BE2C (cell line): Measurements from ENCODE around the gene FZR1.

Experiments
- DNase-seq: peaks from one replicate; pipeline ENCODE4 v3.0.0-alpha.2; 2020
- H3K27me3 ChIP-seq: fragments of 250-450 bp; sonication (Bioruptor Pico); 2 replicates; pipeline ENCODE4 v1.5.1; 2020; ENCODE audit warnings: mild to moderate bottlenecking
- H3K36me3 ChIP-seq: fragments of 250-450 bp; sonication (Bioruptor Pico); 2 replicates; pipeline ENCODE4 v1.5.1; 2020; ENCODE audit warnings: mild to moderate bottlenecking
- H3K4me1 ChIP-seq: fragments of 250-450 bp; sonication (Bioruptor Pico); 2 replicates; pipeline ENCODE4 v1.5.1; 2020
- H3K4me3 ChIP-seq: 2 replicates; pipeline ENCODE4 v1.5.1; 2011; ENCODE audit warnings: low read depth, low read length
- H3K9me3 ChIP-seq: fragments of 250-450 bp; sonication (Bioruptor Pico); 2 replicates; pipeline ENCODE4 v1.5.1; 2020
- TF ChIP-seq, protein P1 (sequence below): IDR thresholded peaks from 2 replicates; pipeline ENCODE4 v1.5.1; 2012; ENCODE audit warnings: mild to moderate bottlenecking, low read depth, low read length

The FZR1 gene

DNA sequence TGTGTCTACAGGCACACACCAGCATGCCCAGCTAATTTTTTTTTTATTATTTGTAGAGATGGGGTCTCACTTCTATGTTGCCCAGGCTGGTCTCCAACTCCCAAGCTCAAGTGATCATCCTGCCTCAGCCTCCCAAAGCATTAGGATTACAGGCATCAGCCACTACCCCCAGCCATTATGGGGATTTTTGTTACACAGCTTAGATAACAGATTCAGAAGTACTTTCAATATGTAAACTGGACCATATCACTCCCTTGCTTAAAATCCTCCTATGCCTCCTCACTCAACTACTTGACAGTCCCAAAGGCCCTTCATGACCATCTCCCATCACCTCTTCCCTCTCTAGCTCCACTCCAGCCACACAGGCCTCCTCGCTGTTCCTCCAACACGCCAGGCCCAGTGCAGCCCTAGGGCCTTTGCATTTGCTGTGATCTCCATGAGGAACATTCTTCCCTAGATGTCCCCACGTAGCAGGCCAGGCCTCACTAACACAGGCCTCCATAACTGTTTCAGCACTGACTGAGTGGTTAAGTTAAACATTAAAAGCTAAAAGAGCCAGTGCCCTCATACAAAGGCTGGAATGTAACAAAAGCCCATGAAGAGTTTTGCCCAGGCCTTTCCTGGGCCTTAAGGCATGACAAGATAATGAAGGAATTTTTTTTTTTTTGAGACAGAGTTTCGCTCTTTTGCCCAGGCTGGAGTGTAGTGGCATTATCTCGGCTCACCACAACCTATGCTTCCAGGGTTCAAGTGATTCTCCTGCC, 8.2 kb upstream of the FZR1 start:
- Histone ChIP-seq H3K36me3 (peaks cover 36% of the 10 kb centered on the region), H3K4me1 (no peaks in the 10 kb centered on the region; the same call in 1 of the 2 replicates)

DNA sequence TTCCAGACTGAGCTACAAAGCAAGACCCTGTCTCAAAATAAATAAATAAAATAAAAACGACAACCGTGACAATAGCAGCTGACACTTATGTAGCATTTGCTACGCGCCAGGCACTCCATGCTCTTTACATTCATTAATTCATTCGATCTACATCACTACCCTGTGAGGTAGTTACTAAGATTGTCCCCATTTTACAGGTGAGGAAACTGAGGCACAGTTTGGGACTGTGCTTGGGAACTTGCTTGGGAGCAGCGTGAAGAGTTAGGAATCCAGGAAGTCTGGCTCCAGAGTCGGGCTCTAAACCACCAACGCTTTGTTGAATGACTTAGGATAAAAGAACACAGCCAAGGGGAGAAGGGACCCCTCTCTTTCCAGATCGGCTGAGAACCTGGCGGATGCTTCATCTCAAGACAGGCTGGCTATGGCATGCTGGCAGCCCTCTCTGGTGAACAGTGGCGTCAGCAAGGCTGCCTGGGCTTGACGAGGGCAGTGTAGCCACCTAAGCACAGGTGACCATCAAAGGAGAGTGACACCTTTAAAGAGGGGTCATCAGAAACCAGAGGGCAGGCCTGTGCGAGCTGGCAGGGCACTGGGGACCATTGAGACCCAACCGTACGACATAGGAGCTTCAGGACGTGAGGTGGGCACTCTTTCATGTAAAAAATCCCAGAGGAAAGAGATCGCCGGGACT, 6.2 kb upstream of the FZR1 start:
- TF ChIP-seq, protein P1, sequence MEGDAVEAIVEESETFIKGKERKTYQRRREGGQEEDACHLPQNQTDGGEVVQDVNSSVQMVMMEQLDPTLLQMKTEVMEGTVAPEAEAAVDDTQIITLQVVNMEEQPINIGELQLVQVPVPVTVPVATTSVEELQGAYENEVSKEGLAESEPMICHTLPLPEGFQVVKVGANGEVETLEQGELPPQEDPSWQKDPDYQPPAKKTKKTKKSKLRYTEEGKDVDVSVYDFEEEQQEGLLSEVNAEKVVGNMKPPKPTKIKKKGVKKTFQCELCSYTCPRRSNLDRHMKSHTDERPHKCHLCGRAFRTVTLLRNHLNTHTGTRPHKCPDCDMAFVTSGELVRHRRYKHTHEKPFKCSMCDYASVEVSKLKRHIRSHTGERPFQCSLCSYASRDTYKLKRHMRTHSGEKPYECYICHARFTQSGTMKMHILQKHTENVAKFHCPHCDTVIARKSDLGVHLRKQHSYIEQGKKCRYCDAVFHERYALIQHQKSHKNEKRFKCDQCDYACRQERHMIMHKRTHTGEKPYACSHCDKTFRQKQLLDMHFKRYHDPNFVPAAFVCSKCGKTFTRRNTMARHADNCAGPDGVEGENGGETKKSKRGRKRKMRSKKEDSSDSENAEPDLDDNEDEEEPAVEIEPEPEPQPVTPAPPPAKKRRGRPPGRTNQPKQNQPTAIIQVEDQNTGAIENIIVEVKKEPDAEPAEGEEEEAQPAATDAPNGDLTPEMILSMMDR: no peak
- no peak for DNase-seq
- no peaks in the 10 kb centered on the region for H3K9me3 ChIP-seq
- H3K4me1 ChIP-seq: no peaks in the 10 kb centered on the region; the same call in none of the 2 replicates
- peak overlapping the region; percentile 100 for H3K4me3 ChIP-seq
- H3K36me3 ChIP-seq: peaks cover 24% of the 10 kb centered on the region
- H3K27me3 ChIP-seq: no peaks in the 10 kb centered on the region

More for the DNA sequence above, 8.2 kb upstream of the FZR1 start:
- Histone ChIP-seq H3K27me3 (no peaks in the 10 kb centered on the region), H3K4me3 (no peak overlapping the region), H3K9me3 (no peaks in the 10 kb centered on the region)
- TF ChIP-seq, protein P1: no peak
- no peak for DNase-seq

DNA sequence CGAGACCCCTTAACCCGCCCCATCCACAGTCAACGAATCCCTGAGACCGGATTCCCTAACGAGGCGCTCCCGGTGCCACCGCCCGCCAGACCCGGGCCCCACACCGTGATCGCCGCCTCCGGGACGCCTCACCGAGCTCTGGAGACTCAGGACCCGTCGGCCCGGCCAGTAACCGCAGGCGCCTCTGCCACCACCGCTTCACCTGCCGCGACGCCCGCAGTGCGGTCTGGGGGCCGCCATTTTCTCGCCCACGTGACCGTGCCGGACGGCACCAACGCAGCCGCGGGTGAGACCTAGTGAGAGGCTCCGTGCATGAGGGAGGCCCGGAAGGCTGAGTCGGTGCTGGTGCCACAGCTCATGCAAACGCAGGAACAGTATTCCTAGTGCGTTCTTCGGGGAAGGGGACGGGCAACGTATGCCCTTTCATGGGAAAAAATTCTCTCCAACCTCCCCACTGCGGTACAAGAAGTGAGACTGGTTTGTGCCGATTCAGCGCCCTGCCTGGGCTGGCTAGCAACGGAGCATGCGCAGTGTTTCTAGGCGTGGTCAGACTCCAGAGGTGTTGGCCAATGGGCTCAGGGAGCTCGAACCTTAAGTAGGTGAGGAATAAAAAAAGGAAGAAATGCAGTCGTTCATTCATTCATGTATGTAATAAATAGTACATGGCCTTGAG, 5.5 kb upstream of the FZR1 start, which contains the start of gene DOHH:
DOHH (minus strand) TSS at position 246 of the 673 bp plus-strand sequence. CDS start 3,860 bp downstream, outside the sequence.
- TF ChIP-seq, protein P1: no peak
- no peaks in the 10 kb centered on the region for H3K9me3 ChIP-seq
- H3K27me3 ChIP-seq: no peaks in the 10 kb centered on the region
- DNase-seq: peak; percentile 95
- H3K36me3 ChIP-seq: peaks cover 18% of the 10 kb centered on the region
- H3K4me3 ChIP-seq: peak within 1 kb of the TSS; percentile 100
- no peaks in the 10 kb centered on the region; the same call in none of the 2 replicates for H3K4me1 ChIP-seq

DNA sequence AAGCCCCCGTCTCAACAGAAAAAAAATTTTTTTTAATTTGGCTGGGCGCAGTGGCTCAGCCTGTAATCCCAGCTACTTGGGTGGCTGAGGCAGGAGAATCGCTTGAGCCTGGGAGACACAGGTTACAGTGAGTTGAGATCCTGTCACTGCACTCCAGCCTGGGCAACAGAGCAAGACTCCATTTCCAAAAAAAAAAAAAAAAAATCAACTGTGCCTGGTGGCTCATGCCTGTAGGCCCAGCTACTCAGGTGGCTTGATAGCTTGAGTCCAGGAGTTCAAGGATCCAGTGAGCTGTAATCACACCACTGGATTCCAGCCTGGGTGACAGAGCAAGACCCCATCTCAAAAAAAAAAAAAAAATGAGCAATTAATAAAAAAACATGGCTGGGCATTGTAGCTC, 4.3 kb upstream of the FZR1 start:
- no peak for DNase-seq
- H3K4me3 ChIP-seq: no peak overlapping the region
- no peaks in the 10 kb centered on the region for H3K9me3 ChIP-seq
- H3K4me1 ChIP-seq: no peaks in the 10 kb centered on the region; the same call in none of the 2 replicates
- TF ChIP-seq, protein P1: no peak
- no peaks in the 10 kb centered on the region for H3K27me3 ChIP-seq
- peaks cover 11% of the 10 kb centered on the region for H3K36me3 ChIP-seq

DNA sequence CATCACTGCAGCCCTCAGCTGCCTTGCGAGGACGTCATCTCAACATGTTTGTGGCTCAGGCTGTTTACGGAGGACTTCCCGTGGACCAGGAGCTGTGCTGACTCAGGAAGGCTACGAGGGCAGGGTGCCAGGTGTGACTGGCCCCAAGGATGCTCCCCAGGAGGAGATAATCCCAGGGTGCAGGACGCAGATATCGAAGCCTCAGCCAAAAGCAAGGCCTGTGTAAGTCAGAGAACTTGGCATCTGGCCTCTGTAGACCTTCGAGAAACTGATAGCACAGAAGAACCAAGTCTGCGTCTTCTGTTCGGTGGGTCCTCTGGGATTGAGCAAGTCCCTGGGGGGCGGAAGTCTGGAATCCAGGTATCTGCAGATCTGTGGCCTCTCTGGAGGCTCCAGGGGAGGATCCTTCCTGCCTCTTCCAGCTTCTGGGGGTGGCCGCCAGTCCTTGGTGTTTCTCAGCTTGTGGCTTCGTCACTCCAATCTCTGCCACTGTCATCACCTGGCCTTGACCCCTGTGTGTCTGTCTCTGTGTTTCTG, 3.0 kb upstream of the FZR1 start:
- H3K4me1 ChIP-seq: no peaks in the 10 kb centered on the region; the same call in none of the 2 replicates
- no peak for DNase-seq
- H3K27me3 ChIP-seq: no peaks in the 10 kb centered on the region
- TF ChIP-seq, protein P1: no peak
- H3K9me3 ChIP-seq: no peaks in the 10 kb centered on the region
- peaks cover 7% of the 10 kb centered on the region for H3K36me3 ChIP-seq
- no peak overlapping the region for H3K4me3 ChIP-seq
